ENCODE data around the gene EPB41L5.

DNA sequence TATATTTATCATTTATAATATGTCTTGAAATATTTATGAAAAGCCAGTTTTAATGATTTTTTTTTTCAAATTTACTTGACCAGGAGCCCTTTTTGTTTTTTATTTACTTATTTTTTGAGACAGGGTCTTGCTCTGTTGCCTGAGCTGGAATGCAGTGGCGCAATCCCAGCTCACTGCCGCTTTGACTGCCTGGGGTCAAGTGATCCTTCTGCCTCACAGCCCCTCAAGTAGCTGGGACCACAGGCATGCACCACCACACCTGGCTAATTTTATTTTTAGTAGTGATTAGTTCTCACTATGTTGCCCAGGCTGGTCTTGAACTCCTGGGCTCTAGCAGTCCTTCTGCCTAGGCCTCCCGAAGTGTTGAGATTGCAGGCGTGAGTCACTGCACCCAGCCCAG, 5.7 kb downstream of the EPB41L5 start:
- TF ChIP-seq POLR2AphosphoS5 (IDR thresholded peaks at IDR 0.05; ENCODE audit: borderline replicate concordance, low read depth, low read length), result no peak
- no peak for TF ChIP-seq EZH2 (IDR thresholded peaks at IDR 0.05)

Data from SK-N-MC (cell line).